HG03066 (cell line): Measurements from ENCODE around the gene ERCC4.
A peak's percentile ranks its signal among the peaks of the same experiment; 100 is the strongest.

ENCODE experiments used
- ATAC-seq: cut with Tn5 transposase; IDR thresholded peaks from one replicate; pipeline ENCODE4 v1.9.1; 2021; ENCODE audit warnings: low read depth; ENCODE audit not compliant: unreplicated experiment

Gene ERCC4

DNA sequence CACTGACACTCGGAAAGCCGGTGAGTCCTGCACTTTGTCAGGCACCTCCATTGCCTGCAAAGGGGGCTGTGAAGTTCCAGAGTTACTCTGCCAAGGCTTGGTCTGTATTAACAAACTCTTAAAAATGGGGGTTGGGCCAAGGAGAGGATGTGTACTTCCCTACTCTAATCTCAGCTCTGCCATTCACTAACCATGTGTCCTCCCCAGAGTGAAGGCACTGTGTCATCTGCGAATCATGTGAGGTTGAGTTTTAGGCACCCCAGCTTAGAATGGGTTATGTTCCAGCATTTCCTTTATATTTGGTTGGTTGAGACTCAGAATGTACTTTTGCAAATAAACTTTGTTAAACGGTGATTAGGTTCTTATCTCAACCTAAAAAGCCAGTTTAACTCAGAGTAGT, 24.9 kb downstream of the ERCC4 start:
- no peak for ATAC-seq

DNA sequence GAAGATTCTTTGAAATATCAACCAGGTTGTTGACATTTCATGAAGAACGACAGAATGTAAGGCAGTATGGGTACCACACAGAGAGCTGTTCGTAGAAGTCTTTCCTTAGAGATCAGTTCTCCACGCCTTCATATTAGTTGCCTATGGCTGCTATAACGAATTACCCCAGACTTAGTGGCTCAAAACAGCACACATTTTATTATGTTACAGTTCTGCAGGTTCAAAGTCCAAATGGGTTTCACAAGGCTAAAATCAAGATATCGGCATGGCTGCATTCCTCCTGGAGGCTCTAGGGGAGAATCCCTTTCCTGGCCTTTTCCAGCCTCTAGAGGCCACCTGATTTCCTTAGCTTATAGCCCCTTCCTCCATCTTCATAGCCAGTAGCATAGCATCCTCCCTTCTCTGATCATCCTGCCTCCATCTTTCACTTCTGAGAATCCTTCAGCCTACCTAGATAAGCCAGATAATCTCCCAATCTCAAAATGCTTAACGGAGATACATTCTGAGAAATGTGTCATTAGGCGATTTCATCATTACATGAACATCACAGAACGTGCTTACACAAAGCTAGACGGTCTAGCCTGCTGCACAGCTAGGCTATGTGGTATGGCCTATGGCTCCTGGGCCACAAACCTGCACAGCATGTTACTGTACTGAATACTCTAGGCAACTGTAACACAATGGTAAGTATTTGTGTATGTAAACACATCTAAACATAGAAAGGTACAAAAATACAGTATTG, 26.0 kb downstream of the ERCC4 start:
- no peak for ATAC-seq

DNA sequence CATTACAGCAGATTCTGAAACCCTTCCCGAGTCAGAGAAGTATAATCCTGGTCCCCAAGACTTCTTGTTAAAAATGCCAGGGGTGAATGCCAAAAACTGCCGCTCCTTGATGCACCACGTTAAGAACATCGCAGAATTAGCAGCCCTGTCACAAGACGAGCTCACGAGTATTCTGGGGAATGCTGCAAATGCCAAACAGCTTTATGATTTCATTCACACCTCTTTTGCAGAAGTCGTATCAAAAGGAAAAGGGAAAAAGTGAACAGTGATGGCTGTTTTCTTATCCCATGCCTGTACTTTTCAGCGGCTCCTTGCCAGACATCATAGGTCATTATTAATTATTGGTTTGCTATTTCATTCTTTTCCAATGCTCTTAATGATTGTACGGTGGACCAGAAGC, 28.1 kb downstream of the ERCC4 start:
- ATAC-seq: no peak

DNA sequence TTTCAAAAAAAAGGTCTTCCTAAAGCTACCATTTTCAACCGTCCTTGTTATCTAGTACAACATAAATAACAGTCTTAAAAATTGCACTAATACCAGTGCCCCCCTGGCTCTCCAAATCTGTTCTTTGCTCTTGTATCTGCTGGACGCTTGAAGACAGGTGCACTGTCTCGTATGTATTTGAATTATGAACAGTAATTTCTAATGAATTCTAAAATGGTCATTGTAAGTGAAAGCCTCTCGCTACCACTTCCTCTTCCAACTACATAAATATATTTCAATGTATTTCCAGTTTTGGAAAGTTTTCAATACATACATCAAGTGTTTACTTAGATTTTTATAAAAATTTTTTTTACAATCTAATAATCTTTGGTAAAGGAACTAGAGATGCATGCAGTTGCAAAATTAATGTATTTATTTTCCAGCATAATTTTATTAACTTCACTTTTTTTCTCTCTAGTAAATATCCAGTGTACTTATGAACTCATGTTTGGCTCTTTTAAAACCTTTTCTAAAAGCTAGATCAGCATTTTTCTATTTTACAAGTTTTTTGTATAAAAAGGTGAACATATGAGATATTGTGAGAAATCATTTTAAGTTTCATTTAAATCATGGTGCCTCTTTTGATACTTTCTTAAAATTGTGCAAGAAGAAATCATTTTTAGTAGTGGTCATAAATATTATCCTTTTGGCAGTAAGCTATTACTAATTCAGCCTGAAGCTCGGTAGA, 31.0 kb downstream of the ERCC4 start:
- ATAC-seq: no peak

DNA sequence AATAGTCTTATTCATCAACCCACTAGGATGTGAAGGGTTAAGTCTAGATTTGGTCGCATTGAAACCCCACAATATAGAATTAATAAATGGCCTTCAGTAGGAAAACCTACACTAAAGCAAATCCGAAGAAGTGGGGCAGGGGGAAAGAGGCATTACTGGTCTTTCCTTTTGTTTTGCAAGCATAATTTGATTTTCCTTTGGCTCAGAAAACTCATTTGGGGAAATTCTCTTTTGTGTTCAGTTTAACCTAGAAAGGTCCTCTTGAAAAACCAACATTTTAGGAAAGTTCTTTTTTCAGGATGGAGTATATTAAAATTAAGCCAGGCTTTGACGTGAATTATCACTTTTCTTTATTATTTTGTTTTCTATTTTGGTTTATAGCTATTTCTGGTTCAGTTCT, 31.7 kb downstream of the ERCC4 start:
- ATAC-seq: no peak

DNA sequence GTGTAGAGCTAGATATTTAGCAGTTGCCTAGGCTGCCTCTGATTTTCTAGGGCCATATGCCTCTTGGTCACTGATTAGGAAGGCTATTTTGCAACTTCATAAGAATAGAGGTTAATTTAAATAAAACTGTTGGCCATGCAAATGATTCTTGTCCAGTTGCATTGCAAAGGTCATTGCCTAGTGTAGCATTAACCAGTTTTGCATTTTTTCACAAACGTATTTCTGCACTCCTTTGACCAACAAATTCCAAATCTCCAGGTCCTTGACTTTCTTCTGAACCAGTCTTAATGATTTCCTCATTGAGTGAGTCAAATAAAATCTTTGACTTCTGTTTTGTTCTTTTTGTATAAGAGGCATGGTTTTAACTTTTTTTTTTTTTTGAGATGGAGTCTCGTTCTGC, 33.5 kb downstream of the ERCC4 start:
- no peak for ATAC-seq

DNA sequence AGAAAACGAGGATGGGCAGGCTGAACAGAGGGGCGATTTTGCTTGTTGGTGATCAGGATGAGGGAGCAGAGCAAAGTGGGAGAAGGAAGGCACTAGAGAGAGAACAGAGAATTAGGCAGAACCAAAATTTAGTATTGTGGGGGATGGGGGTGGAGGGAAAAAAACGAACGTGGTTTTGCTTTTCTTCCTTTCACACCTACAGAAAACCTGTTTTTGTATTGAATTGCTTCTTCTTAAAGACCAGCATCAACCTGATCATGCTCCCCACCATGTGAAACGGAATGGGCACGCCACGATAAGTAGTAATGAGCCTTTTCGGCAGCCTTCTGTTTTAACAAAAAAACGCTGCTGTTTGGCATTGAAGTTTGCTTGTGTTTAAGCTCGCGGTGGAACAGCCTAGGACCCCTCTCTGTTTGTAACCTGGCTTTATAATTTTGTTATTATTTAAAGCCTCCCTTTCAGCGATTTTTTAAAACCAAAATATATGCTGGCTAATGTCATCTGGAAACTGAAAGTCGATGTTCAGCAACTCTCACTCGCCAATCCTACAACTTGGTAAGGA, 36.8 kb downstream of the ERCC4 start:
- ATAC-seq: no peak

DNA sequence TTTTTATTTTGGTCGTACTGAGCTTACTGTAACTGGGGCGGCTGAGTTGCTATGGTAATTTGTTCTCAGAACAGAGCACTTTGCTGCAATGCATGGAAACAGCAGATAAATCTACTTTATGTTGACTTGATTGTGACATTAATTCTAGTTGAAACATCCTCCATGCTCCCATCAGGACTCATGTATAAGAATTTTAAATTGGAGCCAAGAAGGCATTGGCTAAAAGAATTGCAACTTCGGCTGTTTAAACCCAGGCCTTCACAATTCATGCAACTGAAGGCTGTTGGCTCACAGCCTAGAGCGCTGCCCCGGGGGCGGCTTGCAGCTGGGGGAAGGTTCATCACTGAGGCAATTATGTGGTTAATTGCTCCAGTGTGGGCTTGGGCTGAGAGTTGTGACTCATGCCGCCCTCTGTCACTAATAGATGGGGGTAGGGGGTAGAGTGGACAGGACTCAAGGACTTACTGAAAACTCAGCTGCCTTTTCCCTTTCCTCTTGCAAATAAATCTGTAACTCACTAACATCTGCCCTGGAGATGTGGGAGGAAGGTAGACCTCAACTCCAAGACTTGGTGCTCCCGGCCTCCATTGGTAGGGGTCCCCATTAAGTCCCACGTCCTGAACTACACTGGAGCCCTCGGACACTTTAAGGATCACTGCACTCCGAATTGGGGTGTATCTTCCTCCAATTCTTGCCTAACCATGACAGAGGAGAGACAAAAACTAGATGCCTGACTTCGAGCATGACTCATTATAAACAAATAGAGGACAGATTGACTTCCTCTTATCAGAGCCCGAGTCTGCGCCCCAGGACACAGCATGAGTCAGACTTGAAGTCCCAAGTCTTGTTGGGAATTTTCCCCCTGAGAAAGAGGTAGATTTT, 37.5 kb downstream of the ERCC4 start:
- peak; percentile 58 for ATAC-seq

DNA sequence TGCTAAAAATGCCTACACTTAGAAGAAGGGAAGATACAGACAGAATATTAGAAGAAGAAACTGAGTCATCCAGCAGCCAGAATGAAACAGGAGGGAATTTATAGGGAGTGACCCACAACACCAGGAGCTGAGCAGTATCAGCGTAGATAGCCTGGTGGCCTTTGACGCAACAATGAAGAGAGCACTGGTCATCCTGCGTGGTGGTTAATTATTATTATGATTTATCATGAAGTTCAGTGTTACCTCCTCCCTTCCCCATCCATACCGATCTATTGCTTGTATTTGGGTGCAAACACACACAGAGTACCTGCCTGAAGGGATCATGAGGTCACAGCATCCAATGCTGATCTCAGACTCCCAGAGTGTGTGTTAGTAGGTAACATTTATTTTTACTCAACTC, 38.5 kb downstream of the ERCC4 start:
- ATAC-seq: no peak

DNA sequence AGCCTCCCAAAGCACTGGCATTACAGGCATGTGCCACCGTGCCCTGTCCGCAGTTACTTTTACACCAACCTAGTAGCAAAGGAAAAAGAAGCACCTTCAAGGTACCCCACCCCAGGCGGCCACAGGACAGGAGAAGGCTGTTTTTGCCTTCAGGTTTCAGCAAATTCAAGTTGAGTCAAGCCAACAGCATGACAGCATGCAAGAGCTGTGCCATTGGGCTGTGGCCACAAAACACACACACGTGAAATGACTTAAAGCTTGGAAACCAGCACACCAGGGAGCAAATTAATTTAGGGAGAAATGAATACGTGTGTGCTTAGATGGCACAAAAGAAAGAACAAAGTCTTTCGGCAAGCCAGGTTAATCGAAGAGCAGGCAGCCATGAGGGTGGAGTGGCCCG, 39.7 kb downstream of the ERCC4 start:
- no peak for ATAC-seq

DNA sequence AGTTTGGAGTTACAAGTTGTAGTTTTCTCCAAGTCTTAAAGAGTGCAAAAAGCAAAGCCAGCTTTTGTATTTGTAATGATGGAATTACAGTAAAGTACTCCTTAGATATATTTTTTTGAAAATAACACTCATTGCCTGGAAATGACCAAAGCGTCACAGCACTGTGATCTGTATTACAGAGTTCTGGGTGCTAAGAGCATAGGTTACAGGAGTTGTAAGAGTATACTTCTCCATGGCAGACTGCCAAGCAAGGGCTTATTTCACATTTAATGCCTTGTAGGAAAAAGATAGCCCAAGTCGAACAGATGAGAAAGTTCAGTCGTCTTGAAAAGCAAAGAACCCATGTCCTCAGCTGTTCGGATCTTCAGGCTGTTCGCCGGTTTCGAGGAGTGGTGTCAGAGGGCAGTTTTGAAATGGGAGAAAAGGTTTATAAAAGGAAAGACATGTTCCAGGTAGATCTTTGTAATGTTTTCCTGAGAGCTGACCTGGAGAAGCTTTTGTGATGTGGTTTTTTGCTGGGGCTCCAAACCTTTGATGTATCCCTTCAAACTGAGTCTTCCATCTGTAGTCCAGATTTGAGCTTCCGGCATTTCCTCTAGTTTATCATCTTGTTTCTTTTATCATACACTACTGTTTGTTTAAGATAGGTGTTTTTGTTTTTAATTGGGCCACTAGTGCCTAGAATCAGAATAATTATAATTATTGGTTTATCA, 41.3 kb downstream of the ERCC4 start:
- ATAC-seq: no peak

DNA sequence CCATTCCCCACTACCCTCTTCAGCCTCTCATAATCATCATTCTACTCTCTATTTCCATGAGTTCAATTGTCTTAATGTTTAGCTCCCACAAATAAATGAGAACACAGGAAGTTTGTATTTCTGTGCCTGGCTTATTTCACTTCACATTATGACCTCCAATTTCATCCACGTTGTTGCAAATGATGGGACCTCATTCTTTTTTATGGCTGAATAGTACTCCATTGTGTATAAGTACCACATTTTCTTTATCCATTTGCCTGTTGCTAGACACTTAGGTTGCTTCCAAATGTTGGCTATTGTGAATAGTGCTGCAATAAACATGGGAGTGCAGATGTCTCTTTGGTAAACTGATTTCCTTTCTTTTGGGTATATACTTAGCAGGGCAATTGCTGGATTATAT, 42.3 kb downstream of the ERCC4 start:
- ATAC-seq: no peak

DNA sequence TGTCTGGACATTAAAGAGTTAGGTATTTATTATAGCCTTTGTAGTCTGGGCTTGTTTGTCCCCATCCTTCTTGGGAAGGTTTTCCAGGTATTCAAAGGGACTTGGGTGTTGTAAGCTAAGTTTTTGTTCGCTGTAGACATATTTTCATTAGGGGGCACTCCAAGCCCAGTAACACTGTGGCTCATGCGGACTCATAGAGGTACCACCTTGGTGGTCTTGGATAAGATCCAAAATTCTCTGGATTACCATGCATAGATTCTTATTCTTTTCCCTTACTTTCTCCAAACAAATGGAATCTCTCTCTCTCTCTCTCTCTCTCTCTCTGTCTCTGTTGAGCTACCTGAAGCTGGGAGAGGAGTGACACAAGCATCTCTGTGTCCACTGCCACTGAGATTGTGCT, 48.9 kb downstream of the ERCC4 start:
- no peak for ATAC-seq

DNA sequence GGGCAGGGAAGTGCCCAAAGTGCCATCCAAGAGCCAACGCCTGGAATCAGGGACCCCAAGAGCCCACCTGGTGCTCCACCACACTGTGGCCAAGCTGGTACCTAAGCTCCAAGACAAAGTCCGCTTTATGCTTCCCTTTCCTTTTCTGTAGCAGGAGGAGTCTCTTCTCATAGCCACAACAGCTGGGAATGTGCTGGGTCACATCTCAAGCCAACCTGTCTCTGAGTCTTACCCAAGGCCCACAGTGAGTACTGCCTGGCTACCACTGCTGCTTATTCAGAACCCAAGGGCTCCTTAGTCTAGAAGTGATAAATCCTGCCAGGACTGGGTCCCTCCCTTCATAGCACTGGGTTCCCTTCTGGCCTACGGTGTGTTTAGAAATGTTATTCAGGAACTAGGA, 49.8 kb downstream of the ERCC4 start:
- ATAC-seq: no peak

DNA sequence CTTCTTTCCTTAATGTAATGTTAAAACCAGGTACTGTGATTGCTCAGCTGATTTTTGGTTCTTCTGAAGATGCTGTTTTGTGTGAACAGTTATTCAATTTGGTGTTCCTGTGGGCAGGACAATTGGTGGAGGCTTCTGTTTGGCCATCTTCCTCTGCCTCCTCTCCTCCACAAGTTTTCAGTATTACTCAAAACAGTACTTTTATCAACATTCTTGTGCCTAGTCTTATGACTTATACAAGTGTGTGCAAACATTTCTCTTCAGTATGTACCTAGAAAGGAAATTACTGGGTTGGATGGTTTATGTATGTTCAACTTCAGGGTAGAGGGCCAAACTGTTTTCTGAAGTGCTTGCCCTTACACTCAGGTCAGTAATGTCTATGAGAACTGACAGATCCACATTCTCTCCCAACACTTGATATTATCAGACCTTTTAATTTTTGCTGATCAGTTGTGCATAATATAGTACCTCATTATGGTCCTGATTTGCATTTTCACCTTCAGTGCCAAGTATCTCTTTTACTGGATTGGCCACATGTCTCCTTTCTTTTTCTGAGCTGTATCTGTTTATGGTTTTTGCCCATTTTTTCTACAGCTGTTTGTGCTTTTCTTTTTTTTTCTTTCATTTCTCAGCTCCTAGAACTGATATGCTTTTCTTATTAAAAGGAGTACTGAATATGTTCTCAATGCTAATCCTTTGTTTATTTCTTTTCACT, 50.9 kb downstream of the ERCC4 start:
- no peak for ATAC-seq

DNA sequence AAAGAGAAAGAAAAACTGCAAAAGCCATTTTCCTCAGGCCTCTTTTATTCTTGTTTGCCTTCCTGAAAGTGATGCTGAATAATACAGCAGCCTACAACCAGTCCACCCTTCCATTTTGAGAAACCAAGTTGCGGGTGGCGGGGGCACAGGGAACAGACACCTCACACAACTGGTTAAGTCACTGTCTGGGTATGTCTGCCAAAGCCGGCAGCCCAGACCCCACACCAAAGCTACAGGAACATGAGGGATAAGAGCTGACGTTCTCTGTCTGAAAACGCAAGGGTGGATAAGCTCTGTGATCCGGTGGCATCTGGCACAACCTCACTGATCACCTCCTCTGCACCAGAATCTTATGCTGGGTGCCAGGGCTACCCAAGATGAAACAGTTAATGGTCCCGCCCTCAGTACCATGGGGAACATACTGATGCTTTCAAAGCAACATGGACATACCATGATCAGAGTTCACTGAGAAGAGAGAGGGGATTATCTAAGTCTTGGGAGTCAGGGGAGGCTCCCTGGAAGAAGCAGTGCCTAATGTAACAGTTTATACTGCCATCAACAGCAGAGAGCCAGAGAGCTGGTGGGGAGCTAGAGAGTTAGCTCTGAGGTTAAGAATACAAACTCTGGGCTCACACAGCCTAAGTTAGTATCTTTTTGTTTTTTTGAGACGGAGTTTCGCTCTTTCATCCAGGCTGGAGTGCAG, 53.5 kb downstream of the ERCC4 start:
- ATAC-seq: no peak

DNA sequence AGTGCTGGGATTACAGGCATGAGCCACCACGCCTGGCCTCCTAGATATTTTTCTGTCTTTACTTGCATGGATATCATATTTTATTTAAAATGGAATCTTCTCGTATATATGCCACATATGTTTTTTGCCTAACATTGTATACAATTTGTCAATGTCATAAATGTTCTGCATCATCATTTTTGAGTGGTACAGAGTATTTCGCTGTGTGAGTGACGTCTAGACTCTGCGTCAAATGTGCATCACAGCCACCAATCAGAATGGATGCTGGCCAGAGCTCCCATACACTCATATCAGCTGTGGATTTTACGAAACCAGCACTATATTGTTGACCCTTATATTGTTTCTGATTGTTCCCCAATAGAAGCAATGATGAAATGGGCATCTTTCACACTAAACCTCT, 57.2 kb downstream of the ERCC4 start:
- ATAC-seq: no peak

DNA sequence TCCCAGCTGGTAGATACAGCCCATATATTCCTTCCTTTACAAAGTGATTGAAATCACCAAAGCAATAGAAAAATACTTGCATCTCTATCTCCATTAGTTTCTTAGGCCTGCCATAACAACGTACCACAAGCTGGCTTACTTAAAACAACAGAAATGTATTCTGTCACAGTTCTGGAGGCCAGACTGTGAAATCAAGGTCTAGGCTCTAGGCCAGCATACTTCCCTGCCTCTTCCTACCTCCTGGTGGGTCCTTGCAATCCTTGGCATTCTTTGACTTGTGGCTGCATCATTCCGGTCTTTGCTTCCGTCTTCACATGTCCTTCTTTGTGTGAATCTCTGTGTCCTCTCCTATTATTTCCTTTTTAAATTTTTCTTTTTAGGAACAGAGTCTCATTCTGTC, 62.5 kb downstream of the ERCC4 start:
- no peak for ATAC-seq

DNA sequence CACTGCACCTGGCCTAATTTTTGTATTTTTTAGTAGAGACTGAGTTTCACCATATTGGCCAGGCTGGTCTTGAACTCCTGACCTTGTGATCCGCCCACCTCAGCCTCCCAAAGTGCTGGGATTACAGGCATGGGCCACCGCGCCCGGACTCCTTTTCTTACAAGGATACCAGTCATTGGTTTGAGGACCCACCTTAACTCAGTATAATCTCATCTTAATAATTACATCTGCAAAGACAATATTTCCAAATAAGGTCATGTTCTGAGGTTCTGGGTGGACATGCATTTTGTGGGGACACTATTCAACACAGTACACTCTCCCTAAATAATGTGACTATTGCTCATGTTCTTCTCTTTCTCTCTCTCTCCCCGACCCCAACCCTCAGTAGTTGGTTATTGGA, 63.7 kb downstream of the ERCC4 start:
- ATAC-seq: no peak
